Fibroblast of peridontal ligament (primary cell): ENCODE measurements around the gene LAMP2.

ENCODE experiments used
- DNase-seq: peaks from one replicate; pipeline ENCODE4 v3.0.0-alpha.2; 2010; ENCODE audit errors: extremely low read depth

Gene LAMP2

DNA sequence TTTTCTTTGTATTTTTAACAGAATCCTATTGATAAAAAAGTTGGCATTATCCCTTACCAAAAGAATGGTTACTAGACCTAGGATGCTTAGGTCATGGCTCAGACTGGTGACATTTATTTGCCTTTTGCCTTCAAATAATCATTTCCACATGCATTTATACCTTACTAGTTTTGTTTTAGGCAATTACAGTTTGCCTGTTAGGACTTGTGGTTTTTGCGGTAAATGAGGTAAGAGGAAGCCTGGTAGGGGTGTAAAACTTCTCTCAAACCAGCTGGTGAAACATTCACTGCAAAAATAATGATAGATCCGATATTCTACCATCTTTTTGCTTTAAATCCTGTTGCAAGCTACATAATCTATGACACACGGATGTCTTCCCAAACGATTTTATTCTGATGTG, 12.1 kb downstream of the LAMP2 start:
- DNase-seq, result peak; percentile 67

DNA sequence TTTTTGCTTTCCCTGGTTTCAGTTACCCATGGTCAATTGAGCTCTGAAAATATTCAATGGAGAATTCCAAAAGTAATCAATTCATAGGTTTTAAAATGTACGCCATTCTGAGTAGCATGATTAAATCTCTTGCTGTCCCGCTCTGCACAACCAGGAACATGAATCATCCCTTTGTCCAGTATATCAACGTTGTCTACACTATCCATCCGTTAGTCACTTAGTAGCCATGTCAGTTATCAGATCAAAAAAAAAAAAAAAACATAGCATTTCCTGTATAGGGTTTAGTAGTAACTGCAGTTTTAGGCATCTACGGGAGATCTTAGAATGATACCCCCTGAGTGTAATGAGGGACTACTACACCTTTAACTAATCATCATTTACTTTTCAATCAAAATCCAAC, 15.1 kb downstream of the LAMP2 start:
- no peak for DNase-seq

DNA sequence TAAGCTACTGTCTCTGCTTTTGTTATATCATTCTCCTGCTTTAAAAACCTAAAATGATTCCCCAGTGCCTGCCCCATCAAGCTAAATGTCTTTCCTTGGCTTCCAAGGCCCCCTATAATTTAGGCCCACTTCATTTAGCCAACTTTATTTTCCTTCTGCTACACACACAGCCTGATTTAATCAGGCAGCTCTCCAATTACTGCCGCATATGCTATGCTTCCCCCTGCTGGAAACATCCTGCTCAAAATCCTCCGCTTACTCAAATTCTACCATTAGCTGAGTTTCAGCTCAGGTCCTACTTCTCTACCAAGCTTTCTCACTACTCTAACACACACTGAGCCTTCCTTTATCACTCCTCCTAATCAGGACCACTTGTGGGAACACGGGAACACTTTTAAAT, 17.0 kb downstream of the LAMP2 start:
- peak; percentile 68 for DNase-seq

GRCh38 chrX:120450163-120450562, 18.9 kb downstream of the LAMP2 start:
- no peak for DNase-seq

DNA sequence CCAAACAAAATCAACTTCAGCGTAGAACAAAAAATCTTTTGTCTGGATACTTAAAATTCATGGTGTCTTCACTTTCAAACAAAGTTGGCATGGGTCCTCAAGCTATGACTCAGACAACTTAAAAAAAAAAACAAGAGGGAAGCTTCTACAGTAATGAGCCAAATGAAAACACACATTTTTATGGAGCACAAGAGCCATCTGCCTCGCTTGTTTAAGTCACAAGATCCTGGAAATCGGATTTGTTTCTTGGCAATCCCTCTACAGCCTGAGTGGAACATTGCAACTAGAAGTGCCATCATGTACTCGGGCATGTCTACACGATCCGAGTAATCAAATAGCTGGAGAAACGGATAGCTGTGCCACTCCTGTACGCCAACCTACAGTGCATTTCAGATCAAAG, 22.6 kb downstream of the LAMP2 start:
- peak; percentile 75 for DNase-seq

DNA sequence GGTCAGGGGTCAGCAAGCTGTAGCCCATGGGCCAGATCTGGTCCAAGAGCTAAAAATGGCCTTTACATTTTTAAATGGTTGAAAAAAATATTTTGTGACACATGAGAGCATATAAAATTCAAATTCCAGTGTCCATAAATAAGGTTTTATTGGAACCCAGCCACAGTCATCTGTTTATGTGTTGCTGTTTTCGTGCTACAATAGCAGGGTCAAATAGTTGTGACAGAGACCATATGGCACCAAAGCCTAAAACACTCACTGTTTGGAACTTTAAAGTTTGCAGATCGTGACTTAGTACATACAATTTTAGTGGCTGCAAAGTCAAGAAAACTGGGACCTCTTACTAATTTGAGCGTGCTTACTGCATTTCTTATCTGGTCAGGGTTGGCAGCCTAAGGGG, 29.2 kb downstream of the LAMP2 start:
- no peak for DNase-seq

DNA sequence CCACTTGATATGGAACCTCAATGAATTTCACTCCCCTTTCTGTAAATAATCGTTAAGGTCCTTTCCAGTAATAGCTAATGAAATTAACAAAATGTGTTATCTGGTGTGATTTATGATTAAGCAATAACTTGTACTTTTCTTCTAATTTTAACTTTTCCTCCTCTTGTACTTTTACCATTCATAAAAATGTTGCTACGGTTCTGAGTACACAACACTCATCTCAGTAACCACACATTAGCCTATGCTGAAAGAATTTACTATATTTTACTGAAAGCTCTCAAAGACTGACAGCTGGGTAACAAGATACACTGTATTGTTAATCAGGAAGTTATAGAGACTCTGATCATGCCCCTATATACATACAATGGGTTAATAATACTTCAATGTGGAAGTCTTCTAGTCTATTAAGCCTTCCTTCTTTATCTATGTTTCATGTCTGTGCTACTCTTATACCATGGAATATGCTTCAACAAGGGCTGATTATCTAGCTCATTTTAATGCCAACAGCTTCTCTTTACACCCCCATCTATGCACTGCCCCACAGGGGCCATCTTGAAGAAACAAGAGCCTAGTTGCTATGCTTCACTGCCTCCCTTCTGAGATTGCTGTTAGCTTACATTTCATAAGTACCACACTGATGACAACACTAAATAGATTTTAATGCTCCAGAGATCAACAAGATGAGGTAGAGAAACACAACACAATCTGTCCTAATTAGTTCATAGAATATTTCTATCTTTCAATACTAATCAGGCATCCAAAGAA, 39.1 kb downstream of the LAMP2 start:
- no peak for DNase-seq

GRCh38 chrX:120428309-120428708, 40.8 kb downstream of the LAMP2 start:
- DNase-seq, result no peak

DNA sequence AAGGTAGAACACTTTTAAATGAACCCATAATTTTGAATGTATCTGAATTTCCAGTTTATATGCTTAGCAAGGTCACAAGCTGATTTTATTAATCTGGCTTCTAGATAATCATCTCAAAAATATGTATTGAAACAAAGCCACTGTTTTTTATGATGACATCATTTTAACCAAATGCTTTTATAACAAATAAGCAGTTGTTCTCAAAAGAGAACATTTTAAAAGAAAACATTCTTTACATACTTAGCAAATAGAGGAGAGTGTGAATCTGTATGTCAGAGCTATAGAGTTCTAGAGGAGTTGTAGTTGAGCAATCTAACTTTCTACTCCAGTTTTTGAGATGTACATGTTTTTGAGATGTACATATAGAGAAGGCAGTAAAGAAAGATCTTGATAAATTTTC, 42.5 kb downstream of the LAMP2 start:
- DNase-seq, result peak; percentile 6

GRCh38 chrX:120419463-120419862, 49.6 kb downstream of the LAMP2 start:
- DNase-seq, result no peak

DNA sequence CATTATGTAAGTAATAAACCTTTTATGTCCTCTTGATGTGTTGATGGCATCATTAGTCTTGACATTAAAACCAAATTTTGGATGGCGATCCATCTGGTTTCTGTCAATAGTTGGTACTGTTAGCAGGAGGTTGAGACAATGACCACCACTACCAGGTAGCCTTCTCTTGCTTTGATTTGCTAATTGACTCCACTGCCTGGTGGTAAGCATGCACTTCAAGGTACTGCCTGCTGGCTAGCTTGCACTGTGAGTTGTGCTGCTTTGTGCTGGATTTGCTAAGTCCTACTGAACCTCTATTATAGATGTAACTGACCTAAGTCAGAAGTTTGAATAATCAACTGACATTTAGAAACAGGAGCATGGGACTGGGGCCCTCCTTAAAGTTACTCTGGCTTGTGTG, 60.9 kb downstream of the LAMP2 start:
- no peak for DNase-seq

DNA sequence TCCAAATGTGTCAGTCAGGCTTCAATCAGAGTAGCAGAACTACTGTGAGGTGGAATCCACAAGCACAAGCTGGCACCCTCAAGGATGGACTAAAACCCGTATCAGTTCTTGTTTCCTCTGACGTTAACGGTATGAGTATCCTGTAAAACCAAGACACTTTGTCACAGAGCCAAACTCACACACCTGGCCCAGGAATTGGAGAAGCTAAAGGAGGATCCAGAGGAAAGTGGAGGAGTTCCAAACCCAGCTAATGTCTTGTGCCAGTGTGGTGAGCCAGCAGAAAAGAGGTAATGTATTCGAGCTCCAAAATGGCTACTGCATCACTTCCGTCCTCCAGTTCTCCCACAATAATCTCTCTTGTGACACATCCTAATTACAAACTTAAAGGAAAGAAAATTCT, 62.5 kb downstream of the LAMP2 start:
- no peak for DNase-seq

GRCh38 chrX:120402369-120402768, 66.7 kb downstream of the LAMP2 start:
- no peak for DNase-seq

GRCh38 chrX:120401301-120401700, 67.8 kb downstream of the LAMP2 start:
- DNase-seq, result no peak

- DNase-seq, result no peak
These were observed 88.4 kb downstream of the LAMP2 start for GRCh38 chrX:120380699-120381098.

- DNase-seq, result no peak
These were observed 89.0 kb downstream of the LAMP2 start for GRCh38 chrX:120379937-120380681.

- no peak for DNase-seq
These were observed 90.5 kb downstream of the LAMP2 start for GRCh38 chrX:120378570-120378969.
